DMS79 (cell line): ENCODE data around the gene SNPH.
"Not testable (repeated sequence)": the region's sequence is repeated elsewhere in the genome, so short reads cannot be mapped to it uniquely, and the experiment has no call there.

Experiments
- DNase-seq: peaks from one replicate; lab custom pipeline; 2025; lab: John Stamatoyannopoulos, UW

The SNPH gene, protein sequence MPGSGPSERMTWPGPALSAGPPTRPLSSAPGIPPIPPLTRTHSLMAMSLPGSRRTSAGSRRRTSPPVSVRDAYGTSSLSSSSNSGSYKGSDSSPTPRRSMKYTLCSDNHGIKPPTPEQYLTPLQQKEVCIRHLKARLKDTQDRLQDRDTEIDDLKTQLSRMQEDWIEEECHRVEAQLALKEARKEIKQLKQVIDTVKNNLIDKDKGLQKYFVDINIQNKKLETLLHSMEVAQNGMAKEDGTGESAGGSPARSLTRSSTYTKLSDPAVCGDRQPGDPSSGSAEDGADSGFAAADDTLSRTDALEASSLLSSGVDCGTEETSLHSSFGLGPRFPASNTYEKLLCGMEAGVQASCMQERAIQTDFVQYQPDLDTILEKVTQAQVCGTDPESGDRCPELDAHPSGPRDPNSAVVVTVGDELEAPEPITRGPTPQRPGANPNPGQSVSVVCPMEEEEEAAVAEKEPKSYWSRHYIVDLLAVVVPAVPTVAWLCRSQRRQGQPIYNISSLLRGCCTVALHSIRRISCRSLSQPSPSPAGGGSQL

DNA sequence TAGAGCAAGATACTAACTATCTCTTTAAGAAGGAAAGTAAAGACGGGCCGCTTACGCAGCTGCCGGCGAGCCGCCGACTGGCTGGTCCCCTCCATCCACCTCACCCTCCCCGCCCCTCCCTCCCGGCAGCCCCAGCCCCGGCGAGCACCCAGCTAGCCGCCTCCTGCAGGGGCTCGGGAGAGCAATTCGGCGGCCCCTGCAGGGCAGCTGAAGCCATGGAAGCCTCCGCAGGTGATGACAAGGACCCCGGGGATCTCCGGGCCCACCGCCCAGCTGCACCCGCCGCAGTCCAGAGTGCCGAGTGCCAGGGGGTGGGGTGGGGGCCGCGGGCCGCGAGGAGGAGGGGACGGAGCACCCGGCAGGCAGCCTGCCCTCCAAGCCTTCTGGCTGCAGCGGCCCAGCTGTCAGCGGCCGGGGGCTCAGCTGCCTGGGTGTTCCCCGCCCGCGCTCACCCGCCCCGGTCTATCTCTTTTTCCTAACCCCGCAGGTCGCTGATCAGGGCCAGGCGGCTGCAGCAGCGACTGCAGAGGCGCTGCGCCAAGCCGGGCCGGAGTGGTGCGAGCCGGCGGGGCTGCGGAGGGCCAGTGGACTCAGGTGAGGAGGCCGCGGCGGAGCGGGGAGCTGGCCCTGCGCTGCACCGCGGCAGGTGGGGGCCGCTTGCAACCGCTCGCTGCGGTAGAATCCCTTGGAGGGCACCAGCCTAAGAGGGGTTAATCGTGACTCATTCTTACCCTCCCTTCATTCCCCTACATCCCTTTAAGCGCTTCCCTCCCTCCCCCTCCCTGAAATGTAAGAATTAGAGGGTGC lies at the start of gene SNPH:
TSS of gene SNPH (plus strand) at position 128 of the 807 bp plus-strand sequence. CDS start 29,946 bp downstream, outside the sequence.
- DNase-seq, result no peak

DNA sequence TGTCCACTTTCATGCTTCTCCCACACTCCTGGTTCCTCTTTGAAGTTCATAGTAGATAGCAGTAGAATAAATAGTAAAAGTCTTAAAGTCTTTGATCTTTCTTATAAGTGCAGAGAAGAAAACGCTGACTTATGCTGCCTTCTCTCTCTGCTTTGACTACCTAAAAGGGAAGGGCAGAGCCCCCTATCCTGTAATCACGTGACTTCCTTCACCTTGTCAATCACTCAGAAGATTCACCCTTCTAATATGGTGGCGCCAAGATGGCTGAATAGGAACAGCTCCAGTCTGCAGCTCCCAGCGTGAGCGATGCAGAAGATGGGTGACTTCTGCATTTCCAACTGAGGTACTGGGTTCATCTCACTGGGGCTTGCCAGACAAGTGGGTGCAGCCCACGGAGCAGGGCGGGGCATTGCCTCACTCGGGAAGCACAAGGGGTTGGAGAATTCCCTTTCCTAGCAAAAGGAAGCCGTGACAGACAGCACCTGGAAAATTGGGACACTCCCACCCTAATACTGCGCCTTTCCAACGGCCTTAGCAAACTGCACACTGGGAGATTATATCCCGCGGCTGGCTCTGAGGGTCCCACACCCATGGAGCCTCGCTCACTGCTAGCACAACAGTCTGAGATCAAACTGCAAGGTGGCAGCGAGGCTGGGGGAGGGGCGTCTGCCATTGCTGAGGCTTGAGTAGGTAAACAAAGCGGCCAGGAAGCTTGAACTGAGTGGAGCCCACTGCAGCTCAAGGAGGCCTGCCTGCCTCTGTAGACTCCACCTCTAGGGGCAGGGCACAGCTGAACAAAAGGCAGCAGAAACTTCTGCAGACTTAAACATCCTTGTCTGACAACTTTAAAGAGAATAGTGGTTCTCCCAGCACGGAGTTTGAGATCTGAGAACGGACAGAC lies 49.3 kb upstream of the SNPH start:
- not testable (repeated sequence) for DNase-seq

DNA sequence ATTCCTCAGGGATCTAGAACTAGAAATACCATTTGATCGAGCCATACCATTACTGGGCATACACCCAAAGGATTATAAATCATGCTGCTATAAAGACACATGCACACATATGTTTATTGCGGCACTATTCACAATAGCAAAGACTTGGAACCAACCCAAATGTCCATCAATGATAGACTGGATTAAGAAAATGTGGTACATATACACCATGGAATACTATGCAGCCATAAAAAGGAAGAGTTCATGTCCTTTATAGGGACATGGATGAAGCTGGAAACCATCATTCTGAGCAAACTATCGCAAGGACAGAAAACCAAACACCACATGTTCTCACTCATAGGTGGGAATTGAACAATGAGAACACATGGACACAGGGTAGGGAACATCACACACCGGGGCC lies 43.3 kb upstream of the SNPH start:
- not testable (repeated sequence) for DNase-seq

DNA sequence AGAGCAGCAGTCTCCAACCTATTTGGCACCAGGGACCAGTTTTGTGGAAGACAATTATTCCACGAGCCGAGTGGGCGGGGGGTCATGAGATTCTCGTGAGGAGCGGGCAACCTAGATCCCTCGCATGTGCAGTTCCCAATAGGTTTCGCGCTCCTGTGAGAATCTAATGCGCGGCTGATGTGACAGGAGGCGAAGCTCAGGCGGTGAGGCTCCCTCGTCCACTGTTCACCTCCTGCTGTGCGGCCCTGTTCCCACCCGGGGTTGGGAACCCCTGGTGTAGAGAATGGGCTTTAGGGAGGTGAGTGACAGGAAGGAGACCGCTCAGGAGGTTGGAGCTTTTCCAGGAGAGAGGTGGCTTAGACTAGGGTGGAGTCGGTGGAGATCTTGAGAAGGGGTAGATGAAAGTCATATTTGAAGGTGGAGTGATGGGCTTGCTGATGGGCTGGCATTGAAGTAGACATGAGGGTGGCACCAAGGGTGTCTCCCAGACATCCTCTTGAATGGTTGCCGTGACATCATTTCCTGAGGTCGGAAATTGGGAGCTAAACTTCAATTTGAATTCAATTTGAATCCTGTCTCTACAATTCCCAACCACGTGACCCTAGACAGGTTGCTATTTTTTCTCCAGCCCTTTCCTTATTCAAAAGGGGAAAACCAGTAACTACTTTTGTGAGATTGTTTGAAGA lies 41.7 kb upstream of the SNPH start:
- DNase-seq, result no peak

DNA sequence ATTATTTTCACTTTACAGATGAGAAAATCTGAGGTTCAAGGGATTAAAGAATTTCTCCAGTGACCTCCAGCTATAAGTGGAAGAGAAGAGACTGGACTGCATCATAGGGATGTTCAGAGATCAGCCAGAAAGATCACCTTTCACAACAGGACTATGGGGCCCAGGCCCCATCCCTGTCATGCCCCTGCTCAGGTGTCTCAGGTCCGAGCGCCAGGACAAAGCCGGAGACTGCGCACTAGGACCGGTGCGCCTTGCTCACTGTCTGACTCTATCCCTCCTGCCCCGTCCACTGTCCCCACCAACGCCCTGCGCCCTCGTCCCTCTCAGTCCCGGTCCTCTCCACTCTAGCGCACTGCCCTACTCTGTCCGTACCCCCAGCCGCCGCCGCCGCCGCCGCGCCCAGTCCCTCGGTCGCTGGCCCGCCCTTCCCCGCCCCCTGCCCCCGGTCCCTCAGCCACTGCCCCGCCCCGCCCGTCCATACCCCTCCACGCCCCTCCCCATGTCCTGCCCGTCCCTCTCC lies 40.8 kb upstream of the SNPH start:
- no peak for DNase-seq

DNA sequence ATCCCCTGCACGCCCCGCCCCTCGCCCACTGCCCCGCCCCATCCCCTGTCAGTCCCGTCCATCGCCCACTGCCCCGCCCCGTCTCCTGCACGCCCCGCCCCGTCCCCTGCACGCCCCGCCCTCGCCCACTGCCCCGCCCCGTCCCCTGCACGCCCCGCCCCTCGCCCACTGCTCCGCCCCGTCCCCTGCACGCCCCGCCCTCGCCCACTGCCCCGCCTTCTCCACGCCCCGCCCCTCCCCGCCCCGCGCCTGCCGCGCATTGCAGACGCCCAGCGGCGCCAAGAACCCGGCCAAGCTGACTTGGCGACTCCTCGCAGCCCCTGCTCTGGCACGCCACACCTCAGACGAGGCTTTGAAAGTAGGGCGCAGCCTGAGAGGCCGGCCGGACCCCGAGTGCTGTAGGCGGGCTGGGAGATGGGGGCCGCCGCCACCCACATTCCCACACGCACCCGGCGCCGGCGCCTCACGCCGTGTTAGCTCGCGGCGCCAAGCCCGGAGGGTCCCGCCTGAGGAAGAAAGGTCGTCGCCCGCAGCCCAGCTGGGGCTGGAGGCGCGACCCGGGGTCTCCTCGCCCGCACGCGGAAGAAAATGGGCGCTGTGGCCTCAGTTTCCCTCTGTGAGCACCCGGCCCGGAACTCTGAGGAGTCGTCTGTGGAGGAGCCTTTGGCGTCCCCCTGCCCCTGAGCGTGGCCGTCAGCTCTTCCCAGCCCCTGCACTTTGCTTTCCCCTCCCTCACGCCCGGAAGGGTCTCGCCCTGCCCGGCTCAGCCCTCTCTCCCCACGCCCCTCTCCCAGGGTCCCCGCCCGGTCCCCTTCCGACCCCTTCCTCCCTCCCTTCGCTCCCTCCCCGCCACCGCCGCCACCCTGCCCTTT lies 40.1 kb upstream of the SNPH start, which contains the start of gene RAD21L1:
TSS of gene RAD21L1 (plus strand) at position 262 of the 872 bp plus-strand sequence. CDS start 2,410 bp downstream, outside the sequence.
- DNase-seq, result no peak

DNA sequence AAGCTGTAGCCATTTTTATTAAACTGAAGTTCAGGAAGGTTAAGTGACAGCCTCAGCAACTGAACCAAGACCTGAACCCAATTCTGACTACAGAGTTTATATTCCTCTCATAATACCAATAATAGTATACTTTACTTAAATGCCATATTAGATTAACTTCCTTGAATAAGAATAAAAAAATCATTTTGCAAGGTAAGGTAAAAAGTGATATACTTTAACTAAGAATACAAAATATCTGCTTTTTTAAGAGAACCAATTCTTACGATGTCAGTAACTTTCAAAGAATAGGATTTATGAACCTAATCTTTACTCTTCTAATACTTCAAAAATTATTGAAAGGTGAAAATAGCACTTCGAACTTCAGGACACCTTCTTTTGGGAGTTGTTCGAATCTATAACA lies 36.6 kb upstream of the SNPH start:
- DNase-seq, result no peak

DNA sequence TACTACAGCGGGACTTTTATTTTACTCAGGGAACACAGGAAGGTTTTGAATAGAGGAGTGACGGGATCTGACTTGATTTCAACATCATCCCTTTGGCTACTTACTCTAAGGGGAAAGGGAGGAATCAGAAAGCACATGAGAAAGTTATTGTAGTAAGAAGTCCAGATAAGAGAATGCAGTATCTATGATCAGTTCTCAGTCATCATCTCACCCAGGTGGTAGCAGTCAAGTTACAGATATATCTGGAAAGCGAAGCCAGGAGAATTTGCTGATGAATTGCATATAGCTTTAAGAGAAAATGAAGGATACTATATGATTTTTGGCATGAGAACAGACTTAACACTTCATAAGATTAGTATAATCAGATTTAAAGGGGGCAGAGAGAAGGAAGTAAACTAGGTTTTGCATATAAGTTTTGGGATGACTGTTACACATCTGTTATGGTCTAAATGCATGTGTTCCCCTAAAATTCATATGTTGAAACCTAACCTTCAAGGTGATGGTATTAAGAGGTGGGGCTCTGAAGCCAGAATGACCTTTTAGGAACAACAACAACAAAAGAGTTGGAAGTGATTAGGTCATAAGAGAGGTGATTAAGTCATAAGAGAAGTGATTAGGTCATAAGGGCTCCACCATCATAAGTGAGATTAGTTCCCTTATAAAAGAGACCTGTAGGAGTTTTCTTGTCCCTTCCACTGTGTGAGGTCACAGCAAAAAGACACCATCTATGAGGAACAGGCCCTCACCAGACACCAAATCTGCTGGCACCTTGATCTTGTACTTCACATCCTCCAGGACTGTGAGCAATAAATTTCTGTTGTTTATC lies 33.6 kb upstream of the SNPH start:
- DNase-seq, result no peak

DNA sequence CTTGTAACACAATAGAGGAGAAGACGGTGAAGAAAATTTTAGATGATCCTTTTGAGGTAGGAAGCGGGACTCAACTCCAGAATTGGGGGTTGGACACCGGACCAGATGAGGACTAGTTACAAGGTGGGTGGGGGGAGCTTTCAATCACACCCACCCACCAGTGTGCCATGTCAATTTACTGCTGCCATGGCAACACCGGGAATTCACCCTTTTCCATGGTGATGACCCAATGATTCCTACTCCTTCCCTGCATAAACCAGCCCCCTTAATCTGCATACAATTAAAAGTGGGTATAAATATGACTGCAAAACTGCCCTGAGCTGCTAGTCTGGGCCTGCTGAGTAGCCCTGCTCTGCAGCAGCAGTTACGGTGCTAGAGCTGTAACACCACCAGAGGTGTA lies 25.5 kb upstream of the SNPH start:
- DNase-seq, result no peak

DNA sequence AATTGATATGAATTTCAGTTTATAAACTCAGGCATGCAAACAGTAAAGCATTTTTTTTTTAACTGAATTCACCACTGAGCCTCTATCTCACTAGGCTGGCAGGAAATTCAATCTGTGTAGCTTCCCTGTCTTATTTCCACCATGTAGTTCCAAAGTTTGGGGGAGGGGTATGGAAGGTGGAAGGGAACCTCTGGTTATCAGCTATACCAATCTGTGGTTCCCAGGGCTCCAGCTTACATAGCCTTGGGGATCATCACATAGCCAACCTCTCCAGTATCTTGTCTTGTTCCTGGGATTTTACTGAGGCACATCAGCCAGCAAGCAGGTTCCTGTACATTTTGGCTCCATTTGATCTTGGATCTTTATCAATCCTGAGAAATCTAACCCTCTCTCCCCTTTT lies 24.6 kb upstream of the SNPH start:
- DNase-seq, result no peak

DNA sequence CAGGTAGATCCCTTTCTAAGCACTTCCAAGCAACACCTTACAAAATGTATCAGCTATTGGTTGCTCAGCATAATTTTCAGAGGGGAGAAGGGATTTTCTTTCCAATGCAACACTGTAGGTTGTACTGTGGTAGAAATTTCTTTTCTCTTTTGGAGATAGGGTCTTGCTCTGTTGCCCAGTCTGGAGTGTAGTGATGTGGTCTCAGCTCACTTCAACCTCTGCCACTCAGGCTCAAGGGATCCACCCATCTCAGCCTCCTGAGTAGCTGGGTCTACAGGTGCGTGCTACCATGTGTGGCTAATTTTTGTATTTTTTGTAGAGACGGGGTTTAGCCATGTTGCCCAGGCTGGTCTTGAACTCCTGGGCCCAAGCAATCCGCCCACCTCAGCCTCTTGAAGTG lies 24.0 kb upstream of the SNPH start:
- no peak for DNase-seq

DNA sequence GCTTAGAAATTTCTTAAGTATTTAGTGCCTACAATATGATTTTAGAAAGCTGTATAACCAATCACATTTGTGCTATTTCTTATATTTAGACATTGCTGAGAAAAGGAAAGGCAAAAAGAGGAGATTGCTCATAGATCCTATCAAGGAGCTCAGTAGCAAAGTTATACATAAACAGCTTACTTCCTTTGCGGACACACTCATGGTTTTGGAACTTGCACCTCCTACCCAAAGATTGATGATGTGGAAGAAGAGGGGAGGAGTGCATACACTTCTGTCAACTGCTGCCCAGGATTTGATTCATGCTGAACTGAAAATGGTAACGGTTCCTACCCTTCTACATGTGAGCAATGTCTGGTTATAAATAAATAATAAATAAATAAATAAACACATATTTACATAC lies 23.6 kb upstream of the SNPH start:
- DNase-seq, result no peak

DNA sequence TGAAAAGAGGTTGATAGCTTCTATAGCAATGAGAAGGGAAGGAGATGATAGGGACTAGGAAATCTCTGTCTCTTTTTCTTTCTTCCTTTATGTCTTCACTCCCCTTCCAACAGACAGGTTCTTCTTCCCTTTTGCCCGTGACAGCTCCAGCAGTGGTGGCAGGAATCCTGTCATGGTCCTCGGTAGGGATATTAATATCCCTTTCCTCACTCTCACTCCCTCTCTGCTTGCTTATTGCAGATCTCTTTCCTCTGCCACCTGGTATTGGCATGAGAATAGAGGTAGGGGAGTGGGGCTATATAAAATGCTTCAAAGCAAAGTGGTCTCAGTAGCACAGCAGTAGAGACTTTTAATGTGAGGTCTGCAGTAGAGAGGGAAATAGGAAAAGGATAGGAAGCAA lies 20.5 kb upstream of the SNPH start:
- DNase-seq, result no peak

DNA sequence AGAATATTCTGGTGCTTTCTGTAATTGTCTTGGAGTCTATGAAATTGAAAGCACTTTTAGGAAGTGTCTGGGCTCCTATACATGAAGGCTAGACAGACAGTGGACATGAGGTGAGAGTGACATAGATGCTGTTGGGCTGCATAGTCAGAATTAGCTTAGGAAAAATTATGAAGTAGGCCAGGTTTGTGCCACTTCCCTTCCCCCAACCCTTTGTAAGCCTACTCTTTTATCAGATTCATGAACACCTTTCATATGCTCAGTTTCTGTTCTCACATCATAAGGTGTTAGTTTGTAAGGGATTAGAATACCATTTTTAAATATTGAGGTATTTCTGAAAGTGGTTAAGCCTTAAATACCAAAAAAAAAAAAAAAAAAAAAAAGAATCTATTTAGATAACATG lies 18.4 kb upstream of the SNPH start:
- DNase-seq, result no peak

DNA sequence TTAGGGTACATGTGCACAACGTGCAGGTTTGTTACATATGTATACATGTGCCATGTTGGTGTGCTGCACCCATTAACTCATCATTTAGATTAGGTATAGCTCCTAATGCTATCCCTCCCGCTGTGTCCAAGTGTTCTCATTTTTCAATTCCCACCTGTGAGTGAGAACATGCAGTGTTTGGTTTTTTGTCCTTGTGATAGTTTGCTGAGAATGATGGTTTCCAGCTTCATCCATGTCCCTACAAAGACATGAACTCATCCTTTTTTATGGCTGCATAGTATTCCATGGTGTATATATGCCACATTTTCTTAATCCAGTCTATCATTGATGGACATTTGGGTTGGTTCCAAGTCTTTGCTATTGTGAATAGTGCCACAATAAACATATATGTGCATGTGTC lies 15.8 kb upstream of the SNPH start:
- not testable (repeated sequence) for DNase-seq

DNA sequence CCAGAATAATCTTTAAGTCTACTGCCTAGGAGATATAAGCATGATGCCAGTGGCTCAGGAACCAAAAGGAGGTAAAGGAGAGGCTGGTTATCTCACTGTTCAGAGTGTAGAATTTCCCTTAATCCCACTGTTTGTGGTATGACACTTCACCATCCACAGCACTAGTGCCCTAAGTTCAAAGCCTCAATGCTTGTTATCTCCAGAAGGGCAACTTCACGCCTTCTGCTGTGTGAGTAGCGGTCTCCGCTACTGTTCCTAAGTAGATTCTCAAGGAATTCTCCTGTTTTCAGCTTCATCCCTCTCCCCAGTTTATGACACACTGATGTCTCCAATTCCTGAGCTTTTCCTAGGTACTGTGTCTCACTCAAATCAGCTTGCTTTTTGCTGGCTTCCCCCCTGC lies 13.7 kb upstream of the SNPH start:
- no peak for DNase-seq

DNA sequence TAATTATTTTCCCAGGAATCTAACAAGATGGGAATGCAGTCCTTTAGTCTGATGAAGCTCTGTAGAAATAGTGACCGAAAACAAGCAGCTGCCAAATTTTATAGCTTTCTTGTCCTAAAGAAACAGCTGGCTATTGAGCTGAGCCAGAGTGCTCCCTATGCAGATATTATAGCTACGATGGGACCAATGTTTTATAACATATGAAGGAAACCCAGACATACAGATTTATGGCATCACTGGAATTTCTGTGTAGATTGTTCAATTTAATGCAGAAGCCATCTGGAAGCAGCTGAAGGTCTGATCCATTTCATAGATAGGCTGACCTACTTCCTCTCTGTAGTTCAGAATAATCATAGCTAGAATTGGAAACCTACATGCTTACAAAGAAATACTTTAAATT lies 11.8 kb upstream of the SNPH start:
- no peak for DNase-seq

DNA sequence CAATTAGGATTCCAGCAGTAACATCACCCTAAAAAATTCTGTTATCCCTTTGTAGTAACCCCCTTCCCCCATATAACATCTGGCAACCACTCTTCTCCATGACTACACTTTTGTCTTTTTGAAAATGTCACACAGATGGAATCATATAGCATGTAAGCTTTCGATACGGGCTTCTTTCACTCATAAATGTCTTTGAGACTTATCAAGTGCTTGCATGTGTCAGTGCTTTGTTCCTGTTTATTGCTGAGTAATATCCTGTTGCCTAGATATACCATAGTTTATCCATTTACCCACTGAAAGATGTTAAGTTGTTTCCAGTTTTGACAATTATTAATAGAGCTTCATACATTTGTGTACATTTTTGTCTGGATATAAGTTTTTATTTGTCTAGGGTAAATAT lies 10.4 kb upstream of the SNPH start:
- no peak for DNase-seq

DNA sequence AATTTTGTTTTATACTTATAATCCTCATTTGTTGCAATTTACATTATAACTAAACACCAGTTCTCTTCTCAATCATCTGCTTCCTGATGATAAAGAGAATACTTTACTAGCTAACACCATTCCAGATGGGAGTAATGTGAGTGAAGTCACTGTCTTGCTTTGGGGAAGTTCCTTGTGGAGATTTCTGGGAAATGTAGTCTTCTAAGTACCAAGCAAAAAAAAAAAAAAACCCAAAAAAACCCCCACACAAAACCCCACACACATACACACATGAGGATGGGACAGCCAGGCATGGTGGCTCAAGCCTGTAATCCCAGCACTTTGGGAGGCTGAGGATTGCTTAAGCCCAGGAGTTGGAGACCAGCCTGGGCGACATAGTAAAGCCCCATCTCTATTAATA lies 2.2 kb upstream of the SNPH start:
- DNase-seq, result no peak
